Measurements from ENCODE around the gene LCE5A.

Gene LCE5A, protein sequence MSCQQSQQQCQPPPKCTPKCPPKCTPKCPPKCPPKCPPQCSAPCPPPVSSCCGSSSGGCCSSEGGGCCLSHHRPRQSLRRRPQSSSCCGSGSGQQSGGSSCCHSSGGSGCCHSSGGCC

GRCh38 chr1:152510503-152510902 is at the start of gene LCE5A:
Gene LCE5A, plus strand, starts transcription at chr1:152510803. Its CDS starts 732 bp downstream, at chr1:152511535.
- Histone ChIP-seq H3K4me1 (ENCODE audit: control insufficient read depth in 5 of 5, insufficient read depth in 5 of 5, low read length in 5 of 5) (peaks cover 0 to 7% (median 5%) of the 10 kb centered on the region in 5 donors), H3K36me3 (ENCODE audit: control insufficient read depth in 5 of 5, insufficient read depth in 5 of 5, low read length in 5 of 5) (no peaks in the 10 kb centered on the region), H3K4me3 (ENCODE audit: low read depth in 1 of 5, low read length in 5 of 5) (no peak within 1 kb of the TSS), H3K9me3 (ENCODE audit: control insufficient read depth in 5 of 5, low read length in 5 of 5) (no peaks in the 10 kb centered on the region), H3K27ac (ENCODE audit: low read depth, low read length) (no peak within 1 kb of the TSS), H3K27me3 (ENCODE audit: control insufficient read depth in 5 of 5, insufficient read depth in 4 of 5, low read length in 5 of 5) (peaks cover 23 to 38% (median 29%) of the 10 kb centered on the region in 5 donors), H3K9ac (ENCODE audit: low read length in 5 of 5) (no peak within 1 kb of the TSS)

- Histone ChIP-seq H3K9ac (ENCODE audit: low read length in 5 of 5) (no peak overlapping the region), H3K36me3 (ENCODE audit: control insufficient read depth in 5 of 5, insufficient read depth in 5 of 5, low read length in 5 of 5) (no peaks in the 10 kb centered on the region), H3K27ac (ENCODE audit: low read depth, low read length) (no peak overlapping the region), H3K4me3 (ENCODE audit: low read depth in 1 of 5, low read length in 5 of 5) (no peak overlapping the region), H3K4me1 (ENCODE audit: control insufficient read depth in 5 of 5, insufficient read depth in 5 of 5, low read length in 5 of 5) (peaks cover 0 to 6% (median 4%) of the 10 kb centered on the region in 5 donors), H3K9me3 (ENCODE audit: control insufficient read depth in 5 of 5, low read length in 5 of 5) (no peaks in the 10 kb centered on the region), H3K27me3 (ENCODE audit: control insufficient read depth in 5 of 5, insufficient read depth in 4 of 5, low read length in 5 of 5) (peaks cover 0 to 3% (median 0%) of the 10 kb centered on the region in 5 donors)
Measured at GRCh38 chr1:152461544-152461943, 49.1 kb upstream of the LCE5A start.

GRCh38 chr1:152462636-152463035 is 48.0 kb upstream of the LCE5A start:
- Histone ChIP-seq H3K27ac (ENCODE audit: low read depth, low read length) (no peak overlapping the region), H3K4me1 (ENCODE audit: control insufficient read depth in 5 of 5, insufficient read depth in 5 of 5, low read length in 5 of 5) (peaks cover 0 to 6% (median 4%) of the 10 kb centered on the region in 5 donors), H3K9ac (ENCODE audit: low read length in 5 of 5) (no peak overlapping the region), H3K9me3 (ENCODE audit: control insufficient read depth in 5 of 5, low read length in 5 of 5) (no peaks in the 10 kb centered on the region), H3K27me3 (ENCODE audit: control insufficient read depth in 5 of 5, insufficient read depth in 4 of 5, low read length in 5 of 5) (no peaks in the 10 kb centered on the region), H3K4me3 (ENCODE audit: low read depth in 1 of 5, low read length in 5 of 5) (no peak overlapping the region), H3K36me3 (ENCODE audit: control insufficient read depth in 5 of 5, insufficient read depth in 5 of 5, low read length in 5 of 5) (no peaks in the 10 kb centered on the region)

- no peaks in the 10 kb centered on the region for H3K4me1 ChIP-seq (ENCODE audit: control insufficient read depth in 5 of 5, insufficient read depth in 5 of 5, low read length in 5 of 5)
- H3K36me3 ChIP-seq (ENCODE audit: control insufficient read depth in 5 of 5, insufficient read depth in 5 of 5, low read length in 5 of 5): no peaks in the 10 kb centered on the region
- H3K4me3 ChIP-seq (ENCODE audit: low read depth in 1 of 5, low read length in 5 of 5): no peak overlapping the region
- no peaks in the 10 kb centered on the region for H3K9me3 ChIP-seq (ENCODE audit: control insufficient read depth in 5 of 5, low read length in 5 of 5)
- no peak overlapping the region for H3K9ac ChIP-seq (ENCODE audit: low read length in 5 of 5)
- H3K27ac ChIP-seq (ENCODE audit: low read depth, low read length): no peak overlapping the region
- H3K27me3 ChIP-seq (ENCODE audit: control insufficient read depth in 5 of 5, insufficient read depth in 4 of 5, low read length in 5 of 5): peaks cover 0 to 2% (median 0%) of the 10 kb centered on the region in 5 donors
Measured at GRCh38 chr1:152466217-152466616, 44.4 kb upstream of the LCE5A start.

DNA sequence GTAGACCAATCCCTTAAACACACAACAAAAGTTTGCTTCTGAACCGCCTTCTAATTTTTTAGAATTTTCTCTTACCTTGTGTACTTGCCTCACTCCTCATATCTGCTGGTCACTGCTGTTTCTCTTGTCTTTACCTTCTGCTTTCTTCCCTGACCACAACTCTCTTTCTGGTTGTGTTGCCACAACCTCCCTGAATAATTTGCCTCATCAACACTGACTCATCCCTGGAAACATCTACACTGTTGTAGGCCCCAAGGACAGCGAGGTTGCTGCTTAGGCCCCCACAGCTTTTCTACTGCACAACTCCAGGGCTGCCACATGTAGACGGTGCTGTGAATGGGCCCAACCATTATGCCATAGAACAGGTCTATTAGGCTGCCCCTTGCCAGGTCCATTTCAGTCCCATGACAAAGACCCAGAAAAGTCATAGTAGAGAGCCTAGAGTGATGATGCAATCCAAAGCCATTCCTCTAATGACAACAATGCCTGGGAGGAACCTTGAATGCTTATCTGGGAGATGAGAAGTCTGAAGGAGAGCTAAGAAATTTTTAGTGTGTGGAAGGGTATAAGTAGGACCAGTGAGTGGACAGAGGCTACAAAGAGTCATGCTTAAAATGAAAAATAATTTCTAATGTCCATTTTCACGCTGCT is 36.6 kb upstream of the LCE5A start:
- Histone ChIP-seq H3K36me3 (ENCODE audit: control insufficient read depth in 5 of 5, insufficient read depth in 5 of 5, low read length in 5 of 5) (no peaks in the 10 kb centered on the region), H3K27ac (ENCODE audit: low read depth, low read length) (no peak overlapping the region), H3K4me3 (ENCODE audit: low read depth in 1 of 5, low read length in 5 of 5) (no peak overlapping the region), H3K9ac (ENCODE audit: low read length in 5 of 5) (no peak overlapping the region), H3K4me1 (ENCODE audit: control insufficient read depth in 5 of 5, insufficient read depth in 5 of 5, low read length in 5 of 5) (no peaks in the 10 kb centered on the region), H3K27me3 (ENCODE audit: control insufficient read depth in 5 of 5, insufficient read depth in 4 of 5, low read length in 5 of 5) (peaks cover 0 to 2% (median 0%) of the 10 kb centered on the region in 5 donors), H3K9me3 (ENCODE audit: control insufficient read depth in 5 of 5, low read length in 5 of 5) (peaks cover 7 to 31% (median 21%) of the 10 kb centered on the region in 5 donors)

- no peaks in the 10 kb centered on the region for H3K27me3 ChIP-seq (ENCODE audit: control insufficient read depth in 5 of 5, insufficient read depth in 4 of 5, low read length in 5 of 5)
- peaks cover 7 to 31% (median 21%) of the 10 kb centered on the region in 5 donors for H3K9me3 ChIP-seq (ENCODE audit: control insufficient read depth in 5 of 5, low read length in 5 of 5)
- H3K36me3 ChIP-seq (ENCODE audit: control insufficient read depth in 5 of 5, insufficient read depth in 5 of 5, low read length in 5 of 5): no peaks in the 10 kb centered on the region
- no peak overlapping the region for H3K27ac ChIP-seq (ENCODE audit: low read depth, low read length)
- H3K4me1 ChIP-seq (ENCODE audit: control insufficient read depth in 5 of 5, insufficient read depth in 5 of 5, low read length in 5 of 5): no peaks in the 10 kb centered on the region
- H3K9ac ChIP-seq (ENCODE audit: low read length in 5 of 5): no peak overlapping the region
- no peak overlapping the region for H3K4me3 ChIP-seq (ENCODE audit: low read depth in 1 of 5, low read length in 5 of 5)
Measured at GRCh38 chr1:152479792-152480595, 30.6 kb upstream of the LCE5A start.

GRCh38 chr1:152481869-152482664 is 28.5 kb upstream of the LCE5A start:
- H3K27me3 ChIP-seq (ENCODE audit: control insufficient read depth in 5 of 5, insufficient read depth in 4 of 5, low read length in 5 of 5): peaks cover 0 to 7% (median 0%) of the 10 kb centered on the region in 5 donors
- H3K9ac ChIP-seq (ENCODE audit: low read length in 5 of 5): no peak overlapping the region
- H3K36me3 ChIP-seq (ENCODE audit: control insufficient read depth in 5 of 5, insufficient read depth in 5 of 5, low read length in 5 of 5): no peaks in the 10 kb centered on the region
- no peaks in the 10 kb centered on the region for H3K4me1 ChIP-seq (ENCODE audit: control insufficient read depth in 5 of 5, insufficient read depth in 5 of 5, low read length in 5 of 5)
- no peak overlapping the region for H3K4me3 ChIP-seq (ENCODE audit: low read depth in 1 of 5, low read length in 5 of 5)
- peaks cover 4 to 14% (median 7%) of the 10 kb centered on the region in 5 donors for H3K9me3 ChIP-seq (ENCODE audit: control insufficient read depth in 5 of 5, low read length in 5 of 5)
- H3K27ac ChIP-seq (ENCODE audit: low read depth, low read length): no peak overlapping the region

- Histone ChIP-seq H3K9ac (ENCODE audit: low read length in 5 of 5) (no peak overlapping the region), H3K4me1 (ENCODE audit: control insufficient read depth in 5 of 5, insufficient read depth in 5 of 5, low read length in 5 of 5) (no peaks in the 10 kb centered on the region), H3K27me3 (ENCODE audit: control insufficient read depth in 5 of 5, insufficient read depth in 4 of 5, low read length in 5 of 5) (peaks cover 0 to 7% (median 0%) of the 10 kb centered on the region in 5 donors), H3K9me3 (ENCODE audit: control insufficient read depth in 5 of 5, low read length in 5 of 5) (peaks cover 0 to 4% (median 0%) of the 10 kb centered on the region in 5 donors), H3K36me3 (ENCODE audit: control insufficient read depth in 5 of 5, insufficient read depth in 5 of 5, low read length in 5 of 5) (no peaks in the 10 kb centered on the region), H3K4me3 (ENCODE audit: low read depth in 1 of 5, low read length in 5 of 5) (no peak overlapping the region), H3K27ac (ENCODE audit: low read depth, low read length) (no peak overlapping the region)
Measured at GRCh38 chr1:152486400-152487006, 24.1 kb upstream of the LCE5A start.

DNA sequence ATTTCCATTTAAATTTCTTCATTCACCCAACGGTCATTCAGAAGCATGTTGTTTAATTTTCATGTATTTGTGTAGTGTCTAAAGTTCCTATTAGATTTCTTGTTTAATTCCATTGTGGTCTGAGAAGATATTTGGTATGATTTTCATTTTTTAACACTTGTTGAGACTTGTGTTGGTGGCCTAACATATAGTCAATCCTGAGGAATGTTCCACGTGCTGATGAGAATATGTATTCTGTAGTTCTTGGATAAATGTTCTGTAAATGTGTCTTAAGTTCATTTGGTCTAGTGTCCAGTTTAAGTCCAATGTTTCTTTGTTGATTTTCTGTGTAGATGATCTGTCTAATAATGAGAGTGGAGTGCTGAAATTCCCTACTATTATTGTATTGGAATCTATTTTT is 22.7 kb upstream of the LCE5A start:
- Histone ChIP-seq H3K9ac (ENCODE audit: low read length in 5 of 5) (no peak overlapping the region), H3K27ac (ENCODE audit: low read depth, low read length) (no peak overlapping the region), H3K9me3 (ENCODE audit: control insufficient read depth in 5 of 5, low read length in 5 of 5) (peaks cover 0 to 4% (median 0%) of the 10 kb centered on the region in 5 donors), H3K36me3 (ENCODE audit: control insufficient read depth in 5 of 5, insufficient read depth in 5 of 5, low read length in 5 of 5) (no peaks in the 10 kb centered on the region), H3K4me3 (ENCODE audit: low read depth in 1 of 5, low read length in 5 of 5) (no peak overlapping the region), H3K27me3 (ENCODE audit: control insufficient read depth in 5 of 5, insufficient read depth in 4 of 5, low read length in 5 of 5) (peaks cover 0 to 7% (median 0%) of the 10 kb centered on the region in 5 donors), H3K4me1 (ENCODE audit: control insufficient read depth in 5 of 5, insufficient read depth in 5 of 5, low read length in 5 of 5) (no peaks in the 10 kb centered on the region)
